HepG2 (cell line): ENCODE data around the gene PAQR6. TPM values are rescaled to one million over a fixed set of nuclear protein-coding genes. Genes with fewer than 3 reads are reported as not detected.
A peak's percentile ranks its signal among the peaks of the same experiment; 100 is the strongest.

Experiments
- AGO1 ChIP-seq: fragments of 200-400 bp; formaldehyde crosslinking; IDR thresholded peaks from 2 replicates; pipeline ENCODE4 v1.6.1; 2017; ENCODE audit warnings: mild to moderate bottlenecking, low read depth, low read length, moderate library complexity; ENCODE audit not compliant: poor library complexity, severe bottlenecking
- BCLAF1 ChIP-seq: fragments of 450-650 bp; IDR thresholded peaks from 2 replicates; pipeline ENCODE4 v1.6.1; 2017; ENCODE audit warnings: mild to moderate bottlenecking
- CENPT ChIP-seq: sonication (generic); formaldehyde crosslinking; IDR thresholded peaks from 2 replicates; pipeline ENCODE4 v1.8.0; 2022; ENCODE audit warnings: low read depth, mild to moderate bottlenecking, moderate library complexity, missing genetic modification reagents
- CENPX ChIP-seq: sonication (generic); formaldehyde crosslinking; IDR thresholded peaks from 2 replicates; pipeline ENCODE4 v1.9.0; 2021; ENCODE audit warnings: mild to moderate bottlenecking, missing genetic modification reagents, moderate library complexity
- ELF3 ChIP-seq: IDR thresholded peaks from 2 replicates; pipeline ENCODE4 v1.6.1; 2016; ENCODE audit warnings: missing genetic modification reagents, missing compliant biosample characterization
- ETV6 ChIP-seq: sonication (generic); formaldehyde crosslinking; conservative IDR thresholded peaks from 2 replicates; pipeline ENCODE4 v1.4.0; 2020; ENCODE audit warnings: missing genetic modification reagents
- KAT8 ChIP-seq: IDR thresholded peaks from 2 replicates; pipeline ENCODE4 v1.6.1; 2016; ENCODE audit warnings: missing genetic modification reagents, missing compliant biosample characterization
- KLF16 ChIP-seq, 2 experiments: sonication (generic) in 1 of 2; formaldehyde crosslinking in 1 of 2; IDR thresholded peaks; 2 replicates each; pipeline versions ENCODE4 v1.6.1 to v1.8.0; 2016 to 2023; ENCODE audit warnings: missing genetic modification reagents in 2 of 2, missing compliant biosample characterization in 1 of 2
- MED1 ChIP-seq: sonication (generic); formaldehyde crosslinking; IDR thresholded peaks from 2 replicates; pipeline ENCODE4 v1.4.0; 2020; ENCODE audit warnings: missing genetic modification reagents
- MIXL1 ChIP-seq: IDR thresholded peaks from 2 replicates; pipeline ENCODE4 v1.6.1; 2016
- MXD4 ChIP-seq: IDR thresholded peaks from 2 replicates; pipeline ENCODE4 v1.6.1; 2016; ENCODE audit warnings: mild to moderate bottlenecking, missing biosample characterization, missing genetic modification reagents
- NKX3-1 ChIP-seq: sonication (generic); formaldehyde crosslinking; IDR thresholded peaks from 2 replicates; pipeline ENCODE4 v1.5.0; 2020; ENCODE audit warnings: missing genetic modification reagents
- PCBP1 ChIP-seq: fragments of 200-400 bp; formaldehyde crosslinking; IDR thresholded peaks from 2 replicates; pipeline ENCODE4 v1.6.1; 2017; ENCODE audit warnings: mild to moderate bottlenecking, low read depth, low read length, borderline replicate concordance
- PREB ChIP-seq: sonication (generic); formaldehyde crosslinking; IDR thresholded peaks from 2 replicates; pipeline ENCODE4 v1.4.0; 2020; ENCODE audit warnings: missing genetic modification reagents
- RARG ChIP-seq: sonication (generic); formaldehyde crosslinking; IDR thresholded peaks from 2 replicates; pipeline ENCODE4 v1.4.0; 2020; ENCODE audit warnings: low read depth, mild to moderate bottlenecking, missing genetic modification reagents
- REL ChIP-seq: sonication (generic); formaldehyde crosslinking; conservative IDR thresholded peaks from 2 replicates; pipeline ENCODE4 v1.8.0; 2022; ENCODE audit warnings: mild to moderate bottlenecking, missing genetic modification reagents, moderate library complexity
- RXRB ChIP-seq: IDR thresholded peaks from 2 replicates; pipeline ENCODE4 v1.6.1; 2016; ENCODE audit warnings: borderline replicate concordance, missing genetic modification reagents, missing compliant biosample characterization
- ZHX1 ChIP-seq: sonication (generic); formaldehyde crosslinking; IDR thresholded peaks from 2 replicates; pipeline ENCODE4 v1.8.1; 2022; ENCODE audit warnings: low read depth, mild to moderate bottlenecking, missing genetic modification reagents
- ZNF335 ChIP-seq: sonication (generic); formaldehyde crosslinking; IDR thresholded peaks from 2 replicates; pipeline ENCODE4 v1.4.0; 2020; ENCODE audit warnings: missing genetic modification reagents
- ZNF770 ChIP-seq: sonication (generic); formaldehyde crosslinking; IDR thresholded peaks from 2 replicates; pipeline ENCODE4 v1.5.0; 2020; ENCODE audit warnings: mild to moderate bottlenecking, missing genetic modification reagents
- ZNF773 ChIP-seq: sonication (generic); formaldehyde crosslinking; IDR thresholded peaks from 2 replicates; pipeline ENCODE4 v1.4.0; 2020; ENCODE audit warnings: missing genetic modification reagents, borderline replicate concordance
- polyA plus RNA-seq, 8 experiments: library from polyadenylated mRNA; depleted of rRNA in 3 of 8; stranded (reverse) in 7 of 8; unstranded in 1 of 8; fragments of >200 nt; fragmentation: Illumina TruSeq in 4 of 8; extraction: Trizol in 4 of 8; gene quantifications; 2 replicates each; pipeline versions ENCODE4 v1.2.1 to v1.2.3, GENCODE V29; 2011 to 2016; ENCODE audit warnings: low read depth in 4 of 8, missing spikeins in 1 of 8, mixed read lengths in 1 of 8; ENCODE audit not compliant: insufficient read depth in 1 of 8
- total RNA-seq, 5 experiments: library from RNA; depleted of rRNA; stranded (reverse); fragments of >200 nt; fragmentation: Illumina TruSeq; extraction: Trizol; gene quantifications; 2 replicates each; pipeline ENCODE4 v1.2.3, GENCODE V29; 2016; ENCODE audit warnings: low read depth in 1 of 5

The PAQR6 gene
- total and polyA plus RNA-seq, 2 of the 13 experiments (the other 11 are each of a cell fraction or from before 2014, with no cell fraction given) = 0.82 to 1.4 TPM

GRCh38 chr1:156282479-156283222 is 34.8 kb upstream of the PAQR6 start, which contains the start of gene SMG5 (continued):
- TF ChIP-seq BCLAF1 = no peak
- TF ChIP-seq CENPX = no peak
- 0 out of 2 replicates have a peak, but pooled peaks have one; percentile 67 for TF ChIP-seq RARG (CRISPR knock-in tag)
- no peak for TF ChIP-seq NKX3-1
- peak; percentile 96 for TF ChIP-seq ZHX1 (CRISPR knock-in tag)
- TF ChIP-seq REL (CRISPR knock-in tag) = 0 out of 2 replicates have a peak, but pooled peaks have one; percentile 46
- peak; percentile 63; the same call in 1 of the 2 replicates for TF ChIP-seq RXRB (CRISPR knock-in tag)
- TF ChIP-seq ZNF773 (CRISPR knock-in tag) = 0 out of 2 replicates have a peak, but pooled peaks have one; percentile 13
- TF ChIP-seq AGO1 = peak; percentile 86
- peak; percentile 93 for TF ChIP-seq ELF3
- TF ChIP-seq KLF16 (CRISPR knock-in tag; IDR thresholded peaks at IDR 0.05) = peak in 1 of 2 experiments; percentile 94; a peak in 2 of 4 replicates
- no peak for TF ChIP-seq PREB (CRISPR knock-in tag)
- no peak for TF ChIP-seq ZNF335 (CRISPR knock-in tag)
- peak; percentile 98 for TF ChIP-seq KAT8 (CRISPR knock-in tag)
- peak; percentile 87 for TF ChIP-seq MIXL1 (CRISPR knock-in tag)
- TF ChIP-seq ETV6 (CRISPR knock-in tag) = peak; percentile 67; the same call in 1 of the 2 replicates
- peak; percentile 73 for TF ChIP-seq MED1
- peak; percentile 48; the same call in 1 of the 2 replicates for TF ChIP-seq CENPT (CRISPR knock-in tag)
- peak; percentile 51 for TF ChIP-seq ZNF770 (CRISPR knock-in tag)
- TF ChIP-seq PCBP1 = 0 out of 2 replicates have a peak, but pooled peaks have one; percentile 33
- TF ChIP-seq MXD4 = peak; percentile 83
